Measurements from ENCODE around the gene EPHX1. TPM values are rescaled to one million over a fixed set of nuclear protein-coding genes. Genes with fewer than 3 reads are reported as not detected.

EPHX1 gene
- total and polyA plus RNA-seq, 10 of the 15 experiments (the other 5 are each of a cell fraction or from before 2014, with no cell fraction given) = 0.33 to 2.9 (median 0.78) TPM; not detected in 2

- no peak overlapping the region for H2AFZ ChIP-seq (ENCODE audit: control insufficient read depth, low read depth, low read length)
- no peak overlapping the region for H3K4me3 ChIP-seq
- in situ Hi-C loops (cut with MboI) (no loop called here), intact Hi-C loops (cut with micrococcal nuclease; ENCODE audit: unreplicated experiment) (no loop called here)
- H4K20me1 ChIP-seq (ENCODE audit: control insufficient read depth, insufficient read depth) = no peaks in the 10 kb centered on the region
- SMC1A ChIA-PET (ENCODE audit: uncharacterized antibody, unreplicated experiment) = interaction anchor here (1.0 kb wide), 1 partner anchor 9 kb away, joined by 3 read pairs; no protein-coding TSS in a partner anchor
- RAD21 ChIA-PET (ENCODE audit: unreplicated experiment) = interaction anchor here (1.0 kb wide), 1 partner anchor 112 kb away, joined by 3 read pairs; the partner anchor contains the start of gene SRP9
- no peaks in the 10 kb centered on the region for H3K27me3 ChIP-seq (replicated peaks in 1 of 2; ENCODE audit: control insufficient read depth in 2 of 2, insufficient read depth in 2 of 2, low read length in 1 of 2)
- CTCF ChIA-PET = no interaction called here
- H3K36me3 ChIP-seq (ENCODE audit: control insufficient read depth in 2 of 2, insufficient read depth in 2 of 2, low read length in 1 of 2) = no peaks in the 10 kb centered on the region
- no peak for TF ChIP-seq KDM1A (IDR thresholded peaks at IDR 0.05; ENCODE audit: borderline replicate concordance)
- TF ChIP-seq MXI1 (IDR thresholded peaks at IDR 0.05; ENCODE audit: low read depth, low read length) = no peak
- TF ChIP-seq JUNB (IDR thresholded peaks at IDR 0.05) = no peak
- TF ChIP-seq IRF5 (IDR thresholded peaks at IDR 0.05; ENCODE audit: borderline replicate concordance) = no peak
- no peak for TF ChIP-seq ETV6 (conservative IDR thresholded peaks at IDR 0.05 in 1 of 2, IDR thresholded peaks at IDR 0.05 in 1 of 2; ENCODE audit: borderline replicate concordance in 1 of 2, low read depth in 1 of 2)
- TF ChIP-seq YBX1 (IDR thresholded peaks at IDR 0.05) = no peak
- no peak for TF ChIP-seq IRF4 (IDR thresholded peaks at IDR 0.05; ENCODE audit: low read depth, low read length)
- TF ChIP-seq SMAD5 (IDR thresholded peaks at IDR 0.05; ENCODE audit: low read depth) = no peak
- TF ChIP-seq RELA (IDR thresholded peaks at IDR 0.05; ENCODE audit: borderline replicate concordance, partially characterized antibody) = no peak
- no peak for TF ChIP-seq NFIC (IDR thresholded peaks at IDR 0.05; ENCODE audit: low read depth, low read length)
- no peak for TF ChIP-seq CREM (IDR thresholded peaks at IDR 0.05; ENCODE audit: low read depth)
- no peak for TF ChIP-seq E2F4 (IDR thresholded peaks at IDR 0.05; ENCODE audit: low read depth, low read length)
- TF ChIP-seq IKZF2 (IDR thresholded peaks at IDR 0.05) = no peak
- POLR2A ChIA-PET = interaction anchor here (1.2 kb wide), 1 partner anchor 9 kb away, joined by 3 read pairs; no protein-coding TSS in a partner anchor
- no peaks in the 10 kb centered on the region for H3K4me1 ChIP-seq (ENCODE audit: control insufficient read depth, insufficient read depth, low read length)
- DNase-seq (ENCODE audit: low read depth, low spot score) = no peak
- no TSS peak for BruUV-seq (replicated peaks)
- FAIRE-seq = no peak
- no peak overlapping the region for H3K9ac ChIP-seq (ENCODE audit: control insufficient read depth, insufficient read depth, low read length)
- 75% methylated on average over 5 of the region's 5 CpGs for WGBS (ENCODE audit: insufficient coverage, insufficient replicate concordance, low lambda C conversion rate, missing lambda C conversion rate)
- H3K9me3 ChIP-seq (replicated peaks; ENCODE audit: control insufficient read depth, insufficient read depth, low read length) = no peaks in the 10 kb centered on the region
- H3K4me2 ChIP-seq (ENCODE audit: control insufficient read depth, insufficient read depth) = no peak overlapping the region
- no peak for ATAC-seq
- H3K27ac ChIP-seq (ENCODE audit: control insufficient read depth, insufficient read depth) = no peak overlapping the region
- H3K79me2 ChIP-seq (ENCODE audit: control insufficient read depth, insufficient read depth, low read length) = no peaks in the 10 kb centered on the region
Observed at GRCh38 chr1:225889743-225890142, 79.8 kb downstream of the EPHX1 start.
